Inferior parietal cortex (tissue), 1 donor: Measurements from ENCODE around the gene WDTC1.
A peak's percentile ranks its signal among the peaks of the same experiment; 100 is the strongest.

ENCODE experiments used
- DNase-seq: peaks from one replicate; pipeline ENCODE4 v3.0.0-alpha.2; 2016; ENCODE audit errors: extremely low spot score

The WDTC1 gene

DNA sequence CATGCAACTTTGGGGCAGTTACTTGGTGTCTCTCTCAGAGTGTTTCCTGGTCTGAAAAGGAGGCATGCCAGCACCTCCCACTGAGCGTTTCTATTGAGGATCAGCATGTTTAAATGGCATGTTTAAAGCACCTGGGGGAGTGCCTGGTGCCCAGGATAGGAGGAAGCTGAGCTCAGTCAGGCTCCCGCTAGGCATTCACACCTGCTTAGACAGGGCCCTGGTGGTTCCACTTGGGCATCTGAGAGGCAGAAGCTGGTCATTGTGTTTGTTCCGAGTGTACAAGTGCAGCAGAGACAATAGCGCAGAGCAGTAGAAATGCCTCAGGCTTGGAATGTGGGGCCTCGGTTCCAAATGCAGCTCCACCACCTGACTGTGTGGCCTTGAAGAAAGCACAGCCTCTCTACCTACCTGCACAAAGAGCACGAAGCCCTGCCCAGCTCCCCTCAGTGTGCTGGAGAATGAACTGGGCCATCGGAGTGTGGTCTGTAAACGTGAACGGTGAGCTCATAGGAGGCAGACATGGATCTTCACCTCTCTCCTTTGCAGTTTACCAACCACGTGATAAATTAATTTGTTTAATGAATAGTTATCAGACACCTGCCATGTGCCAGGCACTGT lies 67.3 kb downstream of the WDTC1 start:
- no peak for DNase-seq

- no peak for DNase-seq
Observed at GRCh38 chr1:27302612-27303011, 68.2 kb downstream of the WDTC1 start.

GRCh38 chr1:27303509-27303908 lies 69.1 kb downstream of the WDTC1 start:
- no peak for DNase-seq

DNA sequence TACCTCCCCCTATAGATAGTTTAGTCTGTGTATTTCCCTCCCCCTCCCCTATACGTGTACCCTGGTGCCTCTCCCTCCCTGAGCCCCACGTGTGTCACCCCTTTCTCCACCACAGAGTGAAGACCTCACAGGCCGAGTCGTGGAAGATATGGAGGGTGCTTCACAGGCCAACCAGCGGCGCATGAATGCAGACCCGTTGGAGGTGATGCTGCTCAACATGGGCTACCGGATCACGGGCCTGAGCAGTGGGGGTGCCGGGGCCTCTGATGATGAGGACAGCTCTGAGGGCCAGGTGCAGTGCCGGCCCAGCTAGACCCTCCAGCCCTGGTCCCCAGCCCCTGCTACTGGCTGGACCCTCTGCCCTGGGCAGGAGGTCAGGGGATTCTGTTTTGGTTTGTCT lies 71.6 kb downstream of the WDTC1 start:
- DNase-seq = no peak

GRCh38 chr1:27306892-27307761 lies 72.7 kb downstream of the WDTC1 start:
- DNase-seq = no peak

DNA sequence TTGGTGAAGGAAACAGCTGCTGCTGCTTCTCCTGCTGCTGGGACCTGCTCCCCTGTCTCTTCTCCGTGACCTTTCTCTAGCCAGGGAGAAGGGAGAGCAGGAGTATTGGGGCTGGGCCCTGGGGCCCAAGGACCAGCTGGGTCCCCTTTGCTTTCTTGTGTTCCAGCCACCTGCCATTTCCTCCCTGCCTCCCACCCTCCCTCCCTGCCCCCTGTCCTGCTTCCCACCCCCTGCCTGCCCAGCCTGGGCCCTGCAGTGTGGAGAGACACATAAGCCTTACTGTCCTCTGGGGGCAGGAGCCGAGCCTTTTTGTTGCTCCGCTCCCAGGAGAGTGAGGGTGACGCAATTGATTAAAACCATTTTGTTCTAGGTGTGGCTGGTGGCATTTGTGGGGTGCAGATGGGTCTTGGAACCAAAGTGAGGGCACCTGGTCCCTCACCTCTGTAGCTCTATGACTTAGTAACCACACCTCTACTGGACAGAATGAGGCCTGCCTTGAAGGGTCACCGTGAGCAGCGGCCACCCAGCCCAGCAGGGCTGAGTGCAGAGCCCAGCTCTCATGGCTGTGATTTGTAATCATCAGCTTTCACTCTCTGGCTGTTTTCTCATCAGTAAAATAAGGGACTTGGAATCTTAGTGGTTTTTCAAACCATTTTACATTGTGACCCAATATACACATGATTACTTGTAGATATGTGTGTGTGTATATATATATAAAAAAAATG lies 73.6 kb downstream of the WDTC1 start:
- no peak for DNase-seq

DNA sequence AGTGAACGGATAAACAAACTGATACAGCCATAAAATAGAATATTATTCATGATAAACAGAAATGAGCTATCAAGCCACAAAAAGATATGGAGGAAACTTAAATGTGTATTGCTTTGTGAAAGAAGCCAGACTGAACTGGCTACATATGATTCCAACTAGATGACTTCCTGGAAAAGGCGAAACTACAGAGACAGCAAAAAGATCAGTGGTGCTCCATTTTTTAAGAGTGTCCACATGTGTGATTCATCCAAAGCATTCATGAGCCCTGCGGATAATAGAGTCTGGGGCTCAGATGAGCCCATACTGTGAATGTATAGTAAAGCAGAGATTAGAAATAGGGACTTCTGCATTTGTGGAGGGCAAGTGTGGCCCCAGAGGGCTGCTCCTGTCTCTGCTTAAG lies 79.7 kb downstream of the WDTC1 start:
- DNase-seq = no peak

DNA sequence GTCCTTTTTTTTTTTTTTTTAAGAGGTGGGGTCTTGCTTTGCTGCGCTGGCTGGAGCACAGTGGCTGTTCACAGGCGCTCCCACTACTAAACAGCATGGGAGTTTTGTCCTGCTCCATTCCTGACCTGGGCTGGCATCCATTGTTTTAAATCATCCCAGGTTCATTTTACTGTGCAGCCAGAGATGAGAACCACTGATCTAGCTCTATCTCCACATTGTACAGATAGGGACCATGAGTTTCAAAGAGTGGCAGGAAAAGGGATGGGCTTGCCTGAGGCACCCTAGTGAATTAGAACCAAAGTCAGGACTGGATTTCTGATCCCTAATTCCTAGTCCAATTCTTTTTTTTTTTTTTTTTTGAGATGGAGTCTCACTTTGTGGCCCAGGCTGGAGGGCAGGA lies 80.3 kb downstream of the WDTC1 start:
- DNase-seq = no peak

- no peak for DNase-seq
Observed at GRCh38 chr1:27316860-27317259, 82.4 kb downstream of the WDTC1 start.

- DNase-seq = no peak
Observed at GRCh38 chr1:27318136-27318535, 83.7 kb downstream of the WDTC1 start.

- no peak for DNase-seq
Observed at GRCh38 chr1:27318596-27318995, 84.2 kb downstream of the WDTC1 start.

DNA sequence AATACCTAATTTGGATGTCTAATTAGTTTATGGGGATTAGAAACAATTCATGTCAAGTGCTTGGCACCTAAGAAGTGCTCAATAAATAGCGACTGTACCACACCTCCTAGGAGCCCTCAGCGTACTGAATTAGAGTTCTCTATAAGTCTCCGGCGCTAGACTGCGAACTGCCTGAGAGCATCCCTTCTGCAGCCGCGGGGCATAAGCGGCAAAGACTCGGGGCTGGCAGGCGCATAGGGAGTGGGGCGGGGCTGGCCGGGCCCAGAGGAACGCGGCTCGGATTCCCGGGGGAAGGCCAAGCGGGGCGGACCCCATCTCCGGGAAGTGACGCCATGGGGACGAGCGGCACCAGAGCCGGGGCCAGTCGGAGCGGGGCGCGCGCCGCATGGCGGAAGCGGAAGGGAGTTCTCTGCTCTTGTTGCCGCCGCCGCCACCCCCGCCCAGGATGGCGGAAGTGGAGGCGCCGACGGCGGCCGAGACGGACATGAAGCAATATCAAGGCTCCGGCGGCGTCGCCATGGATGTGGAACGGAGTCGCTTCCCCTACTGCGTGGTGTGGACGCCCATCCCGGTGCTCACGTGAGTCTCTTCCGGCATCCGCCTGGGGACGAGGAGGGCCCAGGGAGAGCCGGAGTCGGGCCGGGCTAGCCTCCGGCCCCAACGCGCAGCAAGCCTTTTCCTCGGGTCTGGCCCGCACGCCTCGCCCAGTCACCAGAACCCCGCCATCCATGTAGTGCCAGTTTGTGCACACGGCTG lies 87.6 kb downstream of the WDTC1 start, which contains the start of gene TMEM222:
Gene TMEM222, plus strand, starts transcription at position 351 of the 756 bp plus-strand sequence. Its CDS starts 35 bp downstream, at position 386.
- DNase-seq = peak; percentile 98

GRCh38 chr1:27322569-27323240 lies 88.3 kb downstream of the WDTC1 start:
- DNase-seq = no peak

DNA sequence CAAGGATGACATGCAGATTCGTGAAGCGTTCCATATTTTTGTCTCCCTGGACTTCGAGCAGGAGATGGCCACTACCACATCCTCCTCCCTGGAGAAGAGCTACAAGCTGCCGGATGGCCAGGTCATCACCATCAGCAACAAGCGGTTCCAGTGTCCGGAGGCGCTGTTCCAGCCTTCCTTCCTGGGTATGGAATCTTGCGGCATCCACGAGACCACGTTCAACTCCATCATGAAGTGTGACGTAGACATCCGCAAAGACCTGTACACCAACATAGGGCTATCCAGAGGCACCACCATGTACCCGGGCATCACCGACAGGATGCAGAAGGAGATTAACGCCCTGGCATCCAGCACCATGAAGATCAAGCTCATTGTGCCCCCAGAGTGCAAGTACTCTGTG lies 90.9 kb downstream of the WDTC1 start:
- DNase-seq = no peak

DNA sequence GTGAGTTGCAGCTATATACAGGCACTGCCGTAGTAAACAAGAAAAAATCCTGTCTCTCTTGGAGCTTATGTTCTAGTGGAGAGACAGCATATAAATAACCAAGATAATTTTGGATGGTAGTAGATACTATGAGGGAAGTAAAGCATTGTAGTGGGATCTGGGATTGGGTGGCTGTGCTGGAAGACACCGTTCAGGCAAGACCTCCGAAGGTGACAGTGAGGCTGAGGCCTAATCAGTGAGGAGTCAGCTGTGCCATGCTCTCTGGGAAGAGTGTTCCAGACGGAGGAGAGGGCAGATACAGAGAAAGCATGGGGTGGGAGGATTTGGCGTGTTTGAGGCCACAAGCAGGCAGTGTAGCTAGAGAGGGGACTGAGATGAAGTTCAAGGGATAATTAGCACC lies 93.5 kb downstream of the WDTC1 start:
- no peak for DNase-seq

DNA sequence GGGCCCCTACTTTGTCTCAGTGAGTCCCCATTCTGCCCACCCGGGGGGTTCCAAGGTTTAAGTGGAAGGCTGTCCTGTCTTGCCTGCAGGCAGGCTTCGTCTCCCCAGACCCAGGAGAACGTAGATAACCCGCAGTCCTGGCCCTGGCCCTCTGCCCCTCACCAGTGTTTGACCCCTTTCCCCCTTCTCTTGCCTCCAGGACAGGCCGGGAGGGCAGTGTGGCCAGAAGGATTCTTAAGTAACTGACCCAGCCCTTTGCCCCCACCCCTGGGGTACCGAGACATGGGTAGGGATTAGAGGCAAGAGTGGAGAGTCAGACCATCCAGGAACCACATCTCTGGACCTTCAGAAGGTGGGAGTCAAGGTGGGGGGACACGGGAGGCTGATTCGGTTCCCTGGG lies 96.4 kb downstream of the WDTC1 start:
- DNase-seq = no peak

DNA sequence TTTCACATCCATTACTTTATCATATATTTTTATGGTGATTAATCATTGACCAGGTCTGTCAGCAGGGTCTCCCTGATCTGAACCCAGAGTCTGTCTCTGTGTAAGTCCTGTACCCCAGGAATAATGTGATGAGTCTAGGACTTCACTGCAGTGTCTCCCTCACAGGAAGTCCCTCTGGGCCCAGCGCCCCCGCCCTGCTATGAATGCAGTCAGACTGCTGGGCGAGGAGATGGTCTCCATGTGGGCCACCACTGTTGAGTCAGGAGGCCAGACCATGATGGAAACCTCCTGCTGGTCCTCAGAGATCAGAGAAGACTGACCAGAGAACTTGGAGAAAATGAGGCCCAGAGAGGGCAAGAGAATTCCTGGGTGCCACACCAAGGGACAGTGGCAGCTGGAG lies 97.0 kb downstream of the WDTC1 start:
- no peak for DNase-seq

- DNase-seq = no peak
Observed at GRCh38 chr1:27331922-27332321, 97.5 kb downstream of the WDTC1 start.

DNA sequence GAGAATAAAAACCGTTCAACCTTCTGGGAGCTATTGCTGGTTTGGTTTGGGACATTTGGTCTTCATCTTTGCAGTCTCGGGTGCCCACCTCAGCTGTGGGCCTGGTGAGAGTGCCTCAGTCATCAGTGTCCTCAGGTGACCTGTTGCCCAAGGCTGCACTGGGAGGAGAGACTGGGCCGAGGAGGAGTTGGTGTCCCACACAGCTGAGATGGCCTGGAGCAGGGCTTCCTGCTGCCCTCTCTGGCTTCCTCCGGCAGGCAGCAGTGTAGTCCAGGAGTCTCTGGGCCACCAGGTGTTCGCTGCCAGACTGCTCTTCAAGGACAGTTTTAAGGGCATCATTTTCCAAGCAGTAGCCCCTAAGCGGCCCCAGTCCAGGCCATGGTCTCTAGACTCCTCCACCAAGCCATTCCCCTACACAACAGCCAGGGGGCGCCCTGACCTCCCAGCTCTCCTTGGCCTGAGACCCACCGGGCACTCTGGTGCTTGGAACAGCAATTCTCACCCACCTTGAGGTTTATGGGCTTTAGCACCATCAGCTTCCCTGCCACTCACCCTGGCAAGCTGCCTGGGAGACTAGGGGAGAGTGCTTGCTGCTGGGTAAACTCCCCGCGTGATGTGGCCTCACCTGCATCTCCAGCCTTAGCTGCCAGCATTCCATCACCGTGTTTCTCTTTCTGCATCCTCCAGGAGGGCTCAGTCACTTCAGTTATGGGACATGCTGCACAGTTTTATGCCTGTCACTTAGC lies 98.3 kb downstream of the WDTC1 start:
- DNase-seq = no peak

GRCh38 chr1:27333717-27334279 lies 99.4 kb downstream of the WDTC1 start:
- DNase-seq = no peak
